ENCODE measurements around the gene CDC42BPB. TPM values are rescaled to one million over a fixed set of nuclear protein-coding genes. Genes with fewer than 3 reads are reported as not detected.

Gene CDC42BPB
- total RNA-seq, 3 donors from 2014 or later (not counting 1 experiment from before 2014, with no cell fraction given): 0.86 to 2.3 (median 2.0) TPM

- Histone ChIP-seq H3K9me3 (ENCODE audit: control insufficient read depth, insufficient read depth, low read length) (no peaks in the 10 kb centered on the region), H3K36me3 (ENCODE audit: control insufficient read depth, insufficient read depth, low read length) (no peaks in the 10 kb centered on the region), H3K4me1 (ENCODE audit: control insufficient read depth, insufficient read depth, low read length) (no peaks in the 10 kb centered on the region), H3K27me3 (ENCODE audit: control insufficient read depth, insufficient read depth, low read length) (no peaks in the 10 kb centered on the region), H3K27ac (ENCODE audit: low read length) (no peak overlapping the region), H3K4me3 (ENCODE audit: low read length) (no peak overlapping the region)
- Mint-ChIP-seq H3K27ac (no peak overlapping the region), H3K4me1 (no peaks in the 10 kb centered on the region), H3K27me3 (ENCODE audit: low read depth in 2 of 2) (peaks cover 0 to 6% of the 10 kb centered on the region in 2 donors), H3K36me3 (no peaks in the 10 kb centered on the region), H3K9me3 (no peaks in the 10 kb centered on the region), H3K4me3 (no peak overlapping the region)
- TF ChIP-seq CTCF (IDR thresholded peaks at IDR 0.05): no peak
- intact Hi-C loops (cut with micrococcal nuclease): no loop called here
- DNase-seq: no peak
- ATAC-seq: no peak
- WGBS (ENCODE audit: insufficient coverage): 72% methylated on average over 8 of the region's 8 CpGs
Measured at GRCh38 chr14:102980409-102980810, 76.9 kb downstream of the CDC42BPB start.

GRCh38 chr14:102979406-102979805 is 77.9 kb downstream of the CDC42BPB start:
- H3K4me1 ChIP-seq (ENCODE audit: control insufficient read depth, insufficient read depth, low read length): no peaks in the 10 kb centered on the region
- no peak for DNase-seq
- no peak overlapping the region for H3K4me3 ChIP-seq (ENCODE audit: low read length)
- no peaks in the 10 kb centered on the region for H3K36me3 Mint-ChIP-seq
- no peaks in the 10 kb centered on the region for H3K9me3 Mint-ChIP-seq
- intact Hi-C loops (cut with micrococcal nuclease): no loop called here
- no peak for ATAC-seq
- H3K36me3 ChIP-seq (ENCODE audit: control insufficient read depth, insufficient read depth, low read length): no peaks in the 10 kb centered on the region
- H3K27me3 ChIP-seq (ENCODE audit: control insufficient read depth, insufficient read depth, low read length): no peaks in the 10 kb centered on the region
- H3K27ac ChIP-seq (ENCODE audit: low read length): no peak overlapping the region
- no peaks in the 10 kb centered on the region for H3K4me1 Mint-ChIP-seq
- peaks cover 0 to 3% of the 10 kb centered on the region in 2 donors for H3K27me3 Mint-ChIP-seq (ENCODE audit: low read depth in 2 of 2)
- WGBS (ENCODE audit: insufficient coverage): 88% methylated on average over 9 of the region's 9 CpGs
- no peaks in the 10 kb centered on the region for H3K9me3 ChIP-seq (ENCODE audit: control insufficient read depth, insufficient read depth, low read length)
- H3K4me3 Mint-ChIP-seq: no peak overlapping the region
- no peak for TF ChIP-seq CTCF (IDR thresholded peaks at IDR 0.05)
- H3K27ac Mint-ChIP-seq: no peak overlapping the region

- Histone ChIP-seq H3K27me3 (ENCODE audit: control insufficient read depth, insufficient read depth, low read length) (no peaks in the 10 kb centered on the region), H3K36me3 (ENCODE audit: control insufficient read depth, insufficient read depth, low read length) (no peaks in the 10 kb centered on the region), H3K9me3 (ENCODE audit: control insufficient read depth, insufficient read depth, low read length) (no peaks in the 10 kb centered on the region), H3K27ac (ENCODE audit: low read length) (no peak overlapping the region), H3K4me1 (ENCODE audit: control insufficient read depth, insufficient read depth, low read length) (no peaks in the 10 kb centered on the region), H3K4me3 (ENCODE audit: low read length) (no peak overlapping the region)
- Mint-ChIP-seq H3K4me3 (no peak overlapping the region), H3K27me3 (ENCODE audit: low read depth in 2 of 2) (peaks cover 0 to 8% of the 10 kb centered on the region in 2 donors), H3K9me3 (no peaks in the 10 kb centered on the region), H3K36me3 (no peaks in the 10 kb centered on the region), H3K4me1 (no peaks in the 10 kb centered on the region), H3K27ac (no peak overlapping the region)
- no peak for DNase-seq
- no peak for ATAC-seq
- no peak for TF ChIP-seq CTCF (IDR thresholded peaks at IDR 0.05)
- intact Hi-C loops (cut with micrococcal nuclease): no loop called here
- WGBS (ENCODE audit: insufficient coverage): 83% methylated on average over 8 of the region's 8 CpGs
Measured at GRCh38 chr14:102977475-102977874, 79.9 kb downstream of the CDC42BPB start.

GRCh38 chr14:102975662-102976061 is 81.7 kb downstream of the CDC42BPB start:
- intact Hi-C loops (cut with micrococcal nuclease): no loop called here
- Histone ChIP-seq H3K4me3 (ENCODE audit: low read length) (no peak overlapping the region), H3K9me3 (ENCODE audit: control insufficient read depth, insufficient read depth, low read length) (no peaks in the 10 kb centered on the region), H3K36me3 (ENCODE audit: control insufficient read depth, insufficient read depth, low read length) (no peaks in the 10 kb centered on the region), H3K4me1 (ENCODE audit: control insufficient read depth, insufficient read depth, low read length) (no peaks in the 10 kb centered on the region), H3K27ac (ENCODE audit: low read length) (no peak overlapping the region), H3K27me3 (ENCODE audit: control insufficient read depth, insufficient read depth, low read length) (no peaks in the 10 kb centered on the region)
- no peak overlapping the region for H3K27ac Mint-ChIP-seq
- no peak overlapping the region for H3K4me3 Mint-ChIP-seq
- H3K9me3 Mint-ChIP-seq: no peaks in the 10 kb centered on the region
- 92% methylated on average over 17 of the region's 17 CpGs for WGBS (ENCODE audit: insufficient coverage)
- H3K36me3 Mint-ChIP-seq: no peaks in the 10 kb centered on the region
- H3K4me1 Mint-ChIP-seq: no peaks in the 10 kb centered on the region
- no peak for ATAC-seq
- peaks cover 0 to 10% of the 10 kb centered on the region in 2 donors for H3K27me3 Mint-ChIP-seq (ENCODE audit: low read depth in 2 of 2)
- no peak for DNase-seq
- no peak for TF ChIP-seq CTCF (IDR thresholded peaks at IDR 0.05)
